SKM-1 treated with dmso at 0.1 percent for 144 hours (cell line): Measurements from ENCODE around the gene NSMCE1.

ENCODE experiments used
- DNase-seq: peaks from one replicate; lab custom pipeline; 2025; ENCODE audit not compliant: unreplicated experiment; lab: John Stamatoyannopoulos, UW

The NSMCE1 gene

GRCh38 chr16:27199235-27199586 is 69.4 kb downstream of the NSMCE1 start:
- no peak for DNase-seq

GRCh38 chr16:27198451-27199234 is 69.9 kb downstream of the NSMCE1 start:
- DNase-seq = no peak

- no peak for DNase-seq
Measured at GRCh38 chr16:27197004-27197403, 71.6 kb downstream of the NSMCE1 start.

GRCh38 chr16:27195941-27196595 is 72.5 kb downstream of the NSMCE1 start:
- DNase-seq = no peak

DNA sequence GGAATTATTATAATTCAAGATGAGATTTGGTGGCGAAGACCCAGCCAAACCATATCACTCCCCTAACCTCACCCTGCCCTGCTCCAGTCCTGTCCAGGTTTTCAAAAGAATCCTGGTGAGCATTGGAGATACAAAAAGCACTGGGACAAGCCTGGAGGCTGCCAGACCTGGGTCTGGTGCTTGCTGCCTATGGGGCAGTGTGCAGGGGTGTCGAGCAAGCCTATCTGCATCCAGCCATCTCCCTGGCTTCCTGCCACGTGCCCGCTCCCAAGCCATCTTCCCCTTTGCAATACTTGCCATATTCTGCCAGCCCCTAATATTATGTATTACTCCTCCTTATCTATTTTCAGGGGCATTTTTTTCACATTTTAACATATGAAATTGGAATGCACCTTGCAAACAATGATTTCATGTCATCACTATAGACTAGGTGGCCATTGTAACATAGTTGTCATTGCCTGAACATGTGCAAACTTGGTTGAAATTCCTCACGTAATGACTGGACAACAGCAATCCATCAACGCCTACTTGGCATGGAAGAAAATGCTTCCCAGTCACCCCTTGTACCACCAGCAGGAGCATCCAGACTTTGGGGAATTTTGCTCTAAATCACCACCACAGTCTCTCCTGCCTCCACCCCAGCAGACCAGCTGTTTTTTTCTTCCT is 73.4 kb downstream of the NSMCE1 start:
- no peak for DNase-seq

DNA sequence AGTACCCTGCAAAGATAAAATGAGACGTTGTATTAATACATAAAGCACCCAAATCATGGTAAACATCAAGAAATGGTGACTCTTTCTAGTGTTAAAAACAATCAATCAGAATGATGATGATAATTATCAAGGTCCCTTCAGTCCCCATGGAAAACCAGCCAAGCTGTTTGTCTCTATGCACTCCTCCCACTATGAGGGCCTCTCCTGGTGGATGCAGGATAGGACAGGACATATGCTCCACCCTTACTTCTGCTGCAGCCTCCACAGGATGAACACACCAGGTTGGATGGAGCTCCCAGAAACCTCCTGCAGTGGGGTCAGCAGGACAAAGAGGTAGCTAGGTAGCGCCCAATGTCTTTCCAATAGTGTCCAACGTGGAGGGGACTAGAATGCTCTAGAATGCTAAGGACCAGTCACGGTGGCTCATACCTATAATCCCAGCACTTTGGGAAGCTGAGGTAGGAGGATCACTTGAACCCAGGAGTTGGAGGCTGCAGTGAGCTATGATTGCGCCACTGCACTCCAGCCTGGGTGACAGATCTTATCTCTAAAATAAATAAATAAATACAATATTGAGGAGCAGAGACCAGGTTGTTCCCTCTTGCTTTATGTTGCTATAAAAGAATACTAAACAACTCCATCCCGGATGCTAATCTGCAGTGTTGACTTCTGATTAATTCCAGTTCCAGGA is 75.1 kb downstream of the NSMCE1 start:
- no peak for DNase-seq

- DNase-seq = no peak
Measured at GRCh38 chr16:27191352-27191924, 77.1 kb downstream of the NSMCE1 start.

DNA sequence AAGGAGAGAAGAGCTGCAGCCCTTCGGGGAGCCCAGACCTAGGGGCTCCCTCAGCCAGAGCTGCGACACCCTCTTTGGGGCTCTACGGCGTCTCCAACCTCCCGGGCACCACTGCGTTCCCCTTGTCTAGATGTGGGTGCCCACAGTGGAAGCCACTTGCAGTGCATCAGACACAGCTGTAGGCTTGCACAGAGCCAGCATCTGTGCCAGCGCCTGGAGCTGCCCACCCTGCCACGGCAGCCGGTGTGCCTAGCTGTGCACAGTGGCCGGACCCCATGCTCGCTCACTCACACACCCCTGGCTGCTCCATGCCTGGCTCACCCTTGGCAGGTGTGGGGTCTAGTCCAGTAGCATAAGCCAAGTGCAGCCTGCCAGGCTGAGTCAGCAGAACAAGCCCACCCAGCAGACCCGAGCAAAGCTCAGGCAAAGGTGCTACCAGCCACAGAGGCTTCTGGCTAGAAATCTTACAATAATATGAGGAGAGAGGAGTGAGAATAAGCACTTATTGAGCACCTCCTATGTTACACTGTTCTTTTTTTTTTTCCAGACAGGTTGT is 78.2 kb downstream of the NSMCE1 start:
- DNase-seq = no peak

DNA sequence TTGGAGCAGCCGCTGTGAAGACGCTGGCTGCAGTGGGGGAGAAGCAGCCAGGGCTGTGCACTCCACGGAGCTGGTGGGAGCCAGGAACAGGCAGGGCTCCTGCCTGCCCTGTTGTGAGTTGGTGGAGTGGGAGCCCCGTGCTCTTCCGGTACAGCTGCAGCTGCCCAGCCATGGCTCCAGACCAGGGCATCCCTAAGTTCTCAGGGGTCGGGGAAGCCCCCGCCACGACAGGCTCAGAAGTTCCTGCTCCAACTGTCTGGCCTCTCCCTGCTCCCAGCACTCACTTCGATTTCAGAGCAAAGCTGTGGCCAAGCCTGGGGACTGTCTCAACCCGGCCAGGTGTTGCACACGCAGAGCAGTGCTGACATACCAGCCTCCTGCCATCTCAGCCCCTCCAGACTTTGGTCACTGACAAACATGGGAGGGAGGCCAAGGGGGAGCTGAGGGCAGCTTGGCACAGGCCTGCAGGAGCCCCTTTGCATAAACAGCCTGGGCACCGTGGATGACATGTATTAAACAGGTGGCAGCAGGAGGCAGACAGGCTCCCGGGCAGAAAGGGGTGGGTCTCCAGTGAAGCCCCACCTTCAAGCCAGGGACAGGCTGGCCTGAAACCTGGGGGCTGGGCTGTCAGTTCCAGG is 79.1 kb downstream of the NSMCE1 start:
- DNase-seq = no peak

- DNase-seq = no peak
Measured at GRCh38 chr16:27188633-27189032, 79.9 kb downstream of the NSMCE1 start.

GRCh38 chr16:27185776-27186130 is 82.8 kb downstream of the NSMCE1 start:
- no peak for DNase-seq

DNA sequence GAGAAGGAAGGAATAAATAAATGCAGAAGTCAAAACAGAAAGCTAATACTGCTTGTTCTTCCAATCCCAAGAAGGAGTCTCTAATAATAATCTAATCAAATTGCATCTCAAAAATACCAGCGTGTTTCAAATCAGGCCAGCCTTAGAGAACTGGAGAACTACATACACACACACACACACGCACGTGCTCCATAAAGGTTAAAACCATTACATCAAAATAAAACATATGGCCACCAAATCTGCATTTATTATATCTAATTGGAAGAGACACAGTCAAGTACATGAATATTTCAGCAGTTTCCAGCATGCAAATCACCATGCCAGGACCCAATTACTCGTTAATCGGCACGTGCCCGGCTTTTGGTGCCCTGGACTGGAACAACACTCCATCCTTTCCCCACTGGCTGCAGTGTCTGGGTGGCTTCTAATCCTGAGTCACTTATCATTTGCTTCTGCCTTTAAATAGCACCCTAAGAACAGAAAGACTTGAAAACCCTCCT is 85.6 kb downstream of the NSMCE1 start:
- DNase-seq = no peak

DNA sequence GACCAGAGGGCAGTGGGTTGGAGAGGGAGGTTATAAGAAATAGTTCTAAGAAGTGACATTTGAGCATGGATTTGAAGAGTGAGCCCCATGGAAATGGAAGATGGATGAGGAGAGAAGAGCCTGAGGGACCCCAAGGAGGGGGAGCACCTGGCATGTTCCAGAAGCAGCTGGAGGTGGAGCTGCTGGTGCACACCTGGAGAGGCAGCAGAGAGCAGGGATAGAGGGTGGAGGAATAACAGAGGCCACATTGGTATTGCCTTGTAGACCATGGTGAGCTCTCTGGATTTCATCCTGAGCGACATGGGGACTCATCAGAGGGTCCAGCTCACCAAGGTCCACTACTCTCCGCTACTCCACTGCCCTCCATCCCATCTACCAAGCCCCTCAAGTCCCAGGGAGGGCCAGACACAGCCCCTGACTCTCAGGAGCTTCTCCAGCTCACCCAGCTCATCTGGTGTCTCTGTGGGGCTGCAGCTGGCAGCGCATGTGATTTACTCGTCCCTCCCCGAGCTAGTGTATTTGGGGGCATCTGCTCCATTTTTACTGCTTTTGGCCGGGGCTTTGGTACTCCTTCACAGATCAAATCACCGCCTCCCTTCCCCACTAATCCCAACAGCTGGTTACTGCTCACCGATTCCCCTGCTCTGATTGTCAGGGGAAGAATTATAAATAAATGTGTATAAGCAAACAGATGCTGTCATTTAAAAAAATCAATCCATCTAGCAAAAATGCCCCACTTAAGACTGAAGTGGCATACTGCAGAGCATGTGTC is 87.4 kb downstream of the NSMCE1 start:
- DNase-seq = no peak

- DNase-seq = peak; percentile 83
Measured at GRCh38 chr16:27179500-27180072, 89.0 kb downstream of the NSMCE1 start.

GRCh38 chr16:27177031-27177774 is 91.4 kb downstream of the NSMCE1 start:
- no peak for DNase-seq

DNA sequence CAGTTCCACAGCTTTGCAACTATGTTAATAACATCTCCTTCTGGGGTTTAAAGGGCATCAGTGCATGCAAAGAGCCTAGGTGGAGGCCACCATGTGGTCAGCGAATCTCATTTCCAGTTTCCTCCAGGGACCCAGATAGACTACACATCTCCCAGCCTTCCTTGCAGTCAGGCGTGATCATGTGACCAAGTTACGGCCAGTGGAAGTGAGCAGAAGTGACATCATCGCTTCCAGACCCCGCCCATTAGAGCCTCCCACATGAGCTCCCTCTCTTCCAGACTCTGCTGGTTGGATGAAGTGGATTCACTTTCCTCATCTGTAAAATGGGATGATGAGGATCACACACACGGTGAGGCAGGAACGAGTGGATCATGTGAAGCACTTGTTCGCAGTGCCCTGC is 92.7 kb downstream of the NSMCE1 start:
- no peak for DNase-seq
